ENCODE results near the gene CLDN8. TPM values are rescaled to one million over a fixed set of nuclear protein-coding genes. Genes with fewer than 3 reads are reported as not detected.

Gene CLDN8
- total RNA-seq (not detected), polyA plus RNA-seq (not detected)
- long read RNA-seq, donor 1: 0 reads
- long read RNA-seq, donor 2: 0 reads
- long read RNA-seq, donor 3: 0 reads

- Histone ChIP-seq H3K4me1 (no peaks in the 10 kb centered on the region), H3K27me3 (no peaks in the 10 kb centered on the region), H3K9me3 (no peaks in the 10 kb centered on the region), H3K27ac (no peak within 1 kb of the TSS), H3K4me3 (no peak within 1 kb of the TSS), H3K36me3 (no peaks in the 10 kb centered on the region)
- ATAC-seq (no peak), DNase-seq (no peak)
- intact Hi-C loops (cut with DNase I): no loop called here
- TF ChIP-seq CTCF (IDR thresholded peaks at IDR 0.05) (no peak), POLR2A (IDR thresholded peaks at IDR 0.05) (no peak)
- WGBS, 4 donors: 84 to 91% (median 89%) methylated on average over 5 of the region's 5 CpGs
Observed at GRCh38 chr21:30216041-30216723, at the start of gene CLDN8. TSS of gene CLDN8 (minus strand) at chr21:30216097. CDS start at chr21:30215925, 172 bp downstream.

- Histone ChIP-seq H3K4me3 (no peak overlapping the region), H3K9me3 (no peaks in the 10 kb centered on the region), H3K27ac (no peak overlapping the region), H3K27me3 (no peaks in the 10 kb centered on the region), H3K36me3 (no peaks in the 10 kb centered on the region), H3K4me1 (no peaks in the 10 kb centered on the region)
- peak in 8 of 12 donors; percentile 13 to 41 (median 30) for TF ChIP-seq CTCF (IDR thresholded peaks at IDR 0.05)
- TF ChIP-seq POLR2A (IDR thresholded peaks at IDR 0.05): no peak
- ATAC-seq (no peak), DNase-seq (no peak)
- 52 to 66% (median 61%) methylated on average over 4 of the region's 4 CpGs for WGBS, 4 donors
- intact Hi-C loops (cut with DNase I): loop anchor here in 4 of 10 donors (2.0 to 10.0 kb wide), 3 partner anchors 183 to 213 kb away; no protein-coding TSS in a partner anchor
Observed at GRCh38 chr21:30257773-30258172, 41.9 kb upstream of the CLDN8 start.

GRCh38 chr21:30256100-30256499, 40.2 kb upstream of the CLDN8 start:
- H3K4me1 ChIP-seq: no peaks in the 10 kb centered on the region
- no peak for DNase-seq
- no peaks in the 10 kb centered on the region for H3K27me3 ChIP-seq
- no peaks in the 10 kb centered on the region for H3K36me3 ChIP-seq
- intact Hi-C loops (cut with DNase I): loop anchor here in 4 of 10 donors (2.0 to 10.0 kb wide), 3 partner anchors 181 to 211 kb away; no protein-coding TSS in a partner anchor
- H3K9me3 ChIP-seq: peaks cover 0 to 7% (median 0%) of the 10 kb centered on the region in 12 donors
- TF ChIP-seq POLR2A (IDR thresholded peaks at IDR 0.05) (no peak), CTCF (IDR thresholded peaks at IDR 0.05) (no peak)
- no peak overlapping the region for H3K27ac ChIP-seq
- 79 to 88% (median 86%) methylated on average over 4 of the region's 4 CpGs for WGBS, 4 donors
- no peak for ATAC-seq
- no peak overlapping the region for H3K4me3 ChIP-seq

GRCh38 chr21:30255679-30256078, 39.8 kb upstream of the CLDN8 start:
- H3K27me3 ChIP-seq: no peaks in the 10 kb centered on the region
- peaks cover 0 to 7% (median 0%) of the 10 kb centered on the region in 12 donors for H3K9me3 ChIP-seq
- no peaks in the 10 kb centered on the region for H3K4me1 ChIP-seq
- no peak overlapping the region for H3K4me3 ChIP-seq
- H3K36me3 ChIP-seq: no peaks in the 10 kb centered on the region
- TF ChIP-seq CTCF (IDR thresholded peaks at IDR 0.05) (no peak), POLR2A (IDR thresholded peaks at IDR 0.05) (no peak)
- no peak for DNase-seq
- no peak overlapping the region for H3K27ac ChIP-seq
- no peak for ATAC-seq
- WGBS, 4 donors: 34 to 85% (median 58%) methylated on average over 1 of the region's 1 CpG
- intact Hi-C loops (cut with DNase I): loop anchor here in 4 of 10 donors (2.0 to 10.0 kb wide), 3 partner anchors 181 to 211 kb away; no protein-coding TSS in a partner anchor

Measured in heart left ventricle (tissue), 16 donors.